Aorta (tissue), 5 donors: ENCODE measurements around the gene AMPD2. TPM values are rescaled to one million over a fixed set of nuclear protein-coding genes. Genes with fewer than 3 reads are reported as not detected.

Source experiments
- ATAC-seq: fragments of 200-7000 bp; cut with Tn5 transposase; one replicate; pipeline ENCODE4 v1.9.1; 2022; ENCODE audit warnings: moderate library complexity; ENCODE audit not compliant: low FRiP score
- DNase-seq, 2 donors: peaks; one replicate each; pipeline ENCODE4 v3.0.0-alpha.2; 2020
- H3K27ac ChIP-seq, 2 donors: one replicate each; pipeline ENCODE4 v1.5.1; 2013; ENCODE audit warnings: low read length in 2 of 2, mild to moderate bottlenecking in 2 of 2, moderate library complexity in 2 of 2, control low read depth in 1 of 2, inconsistent platforms in 1 of 2, low read depth in 1 of 2
- H3K27me3 ChIP-seq, 2 donors: one replicate each; pipeline ENCODE4 v1.6.1; 2013; ENCODE audit warnings: control low read depth in 1 of 2, low read length in 1 of 2, mild to moderate bottlenecking in 1 of 2, moderate library complexity in 1 of 2; ENCODE audit not compliant: insufficient read depth in 2 of 2, control insufficient read depth in 1 of 2
- H3K36me3 ChIP-seq, 2 donors: one replicate each; pipeline ENCODE4 v1.6.1; 2013; ENCODE audit warnings: control low read depth in 1 of 2, low read length in 1 of 2, mild to moderate bottlenecking in 1 of 2; ENCODE audit not compliant: insufficient read depth in 2 of 2, control insufficient read depth in 1 of 2
- H3K4me1 ChIP-seq, 2 donors: one replicate each; pipeline ENCODE4 v1.6.1; 2013; ENCODE audit warnings: low read length in 2 of 2, control low read depth in 1 of 2, mild to moderate bottlenecking in 1 of 2, moderate library complexity in 1 of 2; ENCODE audit not compliant: insufficient read depth in 2 of 2, control insufficient read depth in 1 of 2
- H3K4me3 ChIP-seq, 2 donors: one replicate each; pipeline ENCODE4 v1.5.1; 2013; ENCODE audit warnings: low read length in 2 of 2, control low read depth in 1 of 2, mild to moderate bottlenecking in 1 of 2
- H3K9me3 ChIP-seq: one replicate; pipeline ENCODE4 v1.6.1; 2013; ENCODE audit warnings: mild to moderate bottlenecking, low read length; ENCODE audit not compliant: control insufficient read depth
- WGBS, 2 donors: extraction: QIAGEN DNeasy Blood & Tissue Kit; methylation state at CpG; one replicate each; pipeline ENCODE4 v1.1.7; 2013; 5-methylcytosine and 5-hydroxymethylcytosine counted together
- intact Hi-C, 2 donors: fragments of 100-400 bp; cut with DNase I; formaldehyde crosslinking; loops; one replicate each; pipeline versions ENCODE4 v1.14.2 to v1.15.0; 2022
- polyA plus RNA-seq, 2 donors: library from polyadenylated mRNA; stranded (reverse); fragments of 200-250 nt; gene quantifications; one replicate each; pipeline ENCODE4 v1.2.3, GENCODE V29; 2013
- total RNA-seq, 2 donors: library from RNA; stranded (reverse); fragmentation: NEBNext Ultra II Directional; extraction: Animal tissue kit (Norgen Biotek cat#: 25700); gene quantifications; one replicate each; pipeline ENCODE4 v1.2.1, GENCODE V29; 2021
- donor health status: healthy with polysubstance abuse.
- donor health status: Bipolar disorder and iron deficiency.
- donor health status: DM: no; HTN: no; CAD: no.
- donor health status: DM: no; HTN: no; CAD: no.
- donor health status: DM: yes; HTN: yes; CAD: no.

The AMPD2 gene
- total and polyA plus RNA-seq, 4 donors = 19.8 to 85.9 (median 68.4) TPM

DNA sequence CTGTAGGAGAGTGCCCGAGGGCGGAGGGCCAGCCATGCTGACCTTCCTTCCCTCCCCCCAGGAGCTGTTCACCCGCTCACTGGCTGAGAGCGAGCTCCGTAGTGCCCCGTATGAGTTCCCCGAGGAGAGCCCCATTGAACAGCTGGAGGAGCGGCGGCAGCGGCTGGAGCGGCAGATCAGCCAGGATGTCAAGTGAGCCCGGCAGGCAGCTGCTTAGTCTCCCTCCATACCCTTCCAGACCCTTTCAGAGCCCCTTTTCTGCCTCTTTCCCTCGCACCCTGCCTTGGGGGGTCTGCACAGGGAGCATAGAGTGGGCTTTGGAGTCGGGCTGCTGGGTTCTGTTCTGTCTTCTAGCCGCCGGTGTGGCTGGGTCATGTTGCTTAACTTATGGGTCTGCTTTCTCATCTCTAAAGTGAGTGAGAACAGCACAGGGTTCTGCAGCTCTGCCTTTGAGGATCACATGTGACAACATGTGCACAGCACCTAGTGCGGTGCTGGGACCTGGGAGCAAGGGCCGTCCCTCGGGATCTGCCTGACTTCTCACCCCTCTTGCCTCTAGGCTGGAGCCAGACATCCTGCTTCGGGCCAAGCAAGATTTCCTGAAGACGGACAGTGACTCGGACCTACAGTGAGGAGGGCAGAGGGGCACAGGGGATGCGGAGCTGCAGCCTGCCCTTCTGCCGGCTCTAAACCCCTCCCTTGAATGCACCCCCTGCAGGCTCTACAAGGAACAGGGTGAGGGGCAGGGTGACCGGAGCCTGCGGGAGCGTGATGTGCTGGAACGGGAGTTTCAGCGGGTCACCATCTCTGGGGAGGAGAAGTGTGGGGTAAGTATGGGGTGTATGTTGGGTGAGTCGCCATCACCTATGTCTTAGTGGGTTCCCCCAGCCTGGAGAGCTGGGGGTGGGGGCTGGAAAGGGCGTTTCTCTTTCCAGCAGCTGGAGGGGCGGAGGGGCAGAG lies 6.2 kb downstream of the AMPD2 start:
- H3K36me3 ChIP-seq = peaks cover 0 to 9% of the 10 kb centered on the region in 2 donors
- no peaks in the 10 kb centered on the region for H3K9me3 ChIP-seq
- H3K27me3 ChIP-seq = no peaks in the 10 kb centered on the region
- H3K27ac ChIP-seq = no peak overlapping the region
- no peak overlapping the region for H3K4me3 ChIP-seq
- 80 to 84% methylated on average over 32 of the region's 32 CpGs for WGBS, 2 donors
- H3K4me1 ChIP-seq = no peaks in the 10 kb centered on the region
- DNase-seq (no peak), ATAC-seq (no peak)
- intact Hi-C loops = no loop called here

DNA sequence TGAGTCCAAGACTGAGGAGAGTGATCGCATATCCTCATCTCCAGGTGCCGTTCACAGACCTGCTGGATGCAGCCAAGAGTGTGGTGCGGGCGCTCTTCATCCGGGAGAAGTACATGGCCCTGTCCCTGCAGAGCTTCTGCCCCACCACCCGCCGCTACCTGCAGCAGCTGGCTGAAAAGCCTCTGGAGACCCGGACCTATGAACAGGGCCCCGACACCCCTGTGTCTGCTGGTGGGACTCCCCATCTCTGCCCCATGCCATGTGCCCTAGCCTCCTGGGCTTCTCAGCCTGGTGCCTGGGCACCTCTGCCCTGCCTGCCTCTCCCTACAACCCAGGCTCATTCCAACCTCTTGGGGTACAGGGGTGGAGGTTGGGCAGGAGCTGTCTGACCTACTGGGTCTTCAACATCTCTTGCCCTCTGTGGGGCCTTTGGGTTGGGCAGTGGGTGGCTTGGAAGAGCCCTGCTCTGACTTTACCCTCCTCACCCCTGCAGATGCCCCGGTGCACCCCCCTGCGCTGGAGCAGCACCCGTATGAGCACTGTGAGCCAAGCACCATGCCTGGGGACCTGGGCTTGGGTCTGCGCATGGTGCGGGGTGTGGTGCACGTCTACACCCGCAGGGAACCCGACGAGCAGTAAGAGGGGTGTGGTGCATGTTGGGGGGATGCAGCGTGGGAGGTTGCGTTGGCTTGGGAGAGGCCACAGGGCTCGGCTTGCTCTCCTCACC lies 7.2 kb downstream of the AMPD2 start:
- Histone ChIP-seq H3K4me3 (no peak overlapping the region), H3K36me3 (peaks cover 0 to 9% of the 10 kb centered on the region in 2 donors), H3K27ac (no peak overlapping the region), H3K9me3 (no peaks in the 10 kb centered on the region), H3K27me3 (no peaks in the 10 kb centered on the region), H3K4me1 (no peaks in the 10 kb centered on the region)
- intact Hi-C loops = no loop called here
- WGBS, 2 donors = 88 to 92% methylated on average over 19 to 21 of the region's 21 CpGs
- DNase-seq (no peak), ATAC-seq (no peak)

DNA sequence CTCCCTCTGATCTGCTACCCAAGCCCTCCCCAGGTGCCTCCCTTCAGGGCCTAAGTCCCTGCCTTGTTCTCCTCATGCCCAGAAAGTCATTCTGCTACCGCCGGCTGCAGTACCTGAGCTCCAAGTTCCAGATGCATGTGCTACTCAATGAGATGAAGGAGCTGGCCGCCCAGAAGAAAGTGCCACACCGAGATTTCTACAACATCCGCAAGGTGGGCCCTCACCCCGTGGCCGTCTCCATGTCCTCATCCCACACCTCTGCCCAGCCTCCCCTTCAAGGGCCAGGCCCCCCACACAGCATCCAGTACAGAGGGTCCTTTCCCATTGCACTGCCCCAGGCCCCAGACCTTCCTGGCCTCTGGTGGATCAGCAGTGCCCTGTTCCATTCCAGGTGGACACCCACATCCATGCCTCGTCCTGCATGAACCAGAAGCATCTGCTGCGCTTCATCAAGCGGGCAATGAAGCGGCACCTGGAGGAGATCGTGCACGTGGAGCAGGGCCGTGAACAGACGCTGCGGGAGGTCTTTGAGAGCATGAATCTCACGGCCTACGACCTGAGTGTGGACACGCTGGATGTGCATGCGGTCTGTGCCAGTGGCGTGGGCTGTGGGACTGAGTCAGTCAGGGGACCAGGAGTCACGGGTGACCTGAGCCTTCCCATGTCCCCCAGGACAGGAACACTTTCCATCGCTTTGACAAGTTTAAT lies 8.2 kb downstream of the AMPD2 start:
- no peaks in the 10 kb centered on the region for H3K27me3 ChIP-seq
- H3K36me3 ChIP-seq = peaks cover 0 to 9% of the 10 kb centered on the region in 2 donors
- no peak overlapping the region for H3K27ac ChIP-seq
- H3K4me1 ChIP-seq = no peaks in the 10 kb centered on the region
- no peak overlapping the region for H3K4me3 ChIP-seq
- intact Hi-C loops = loop anchor here in 1 of 2 donors (2.0 kb wide), 1 partner anchor 81 kb away; no protein-coding TSS in a partner anchor
- 89 to 90% methylated on average over 23 of the region's 23 CpGs for WGBS, 2 donors
- no peaks in the 10 kb centered on the region for H3K9me3 ChIP-seq
- ATAC-seq (no peak), DNase-seq (no peak)

DNA sequence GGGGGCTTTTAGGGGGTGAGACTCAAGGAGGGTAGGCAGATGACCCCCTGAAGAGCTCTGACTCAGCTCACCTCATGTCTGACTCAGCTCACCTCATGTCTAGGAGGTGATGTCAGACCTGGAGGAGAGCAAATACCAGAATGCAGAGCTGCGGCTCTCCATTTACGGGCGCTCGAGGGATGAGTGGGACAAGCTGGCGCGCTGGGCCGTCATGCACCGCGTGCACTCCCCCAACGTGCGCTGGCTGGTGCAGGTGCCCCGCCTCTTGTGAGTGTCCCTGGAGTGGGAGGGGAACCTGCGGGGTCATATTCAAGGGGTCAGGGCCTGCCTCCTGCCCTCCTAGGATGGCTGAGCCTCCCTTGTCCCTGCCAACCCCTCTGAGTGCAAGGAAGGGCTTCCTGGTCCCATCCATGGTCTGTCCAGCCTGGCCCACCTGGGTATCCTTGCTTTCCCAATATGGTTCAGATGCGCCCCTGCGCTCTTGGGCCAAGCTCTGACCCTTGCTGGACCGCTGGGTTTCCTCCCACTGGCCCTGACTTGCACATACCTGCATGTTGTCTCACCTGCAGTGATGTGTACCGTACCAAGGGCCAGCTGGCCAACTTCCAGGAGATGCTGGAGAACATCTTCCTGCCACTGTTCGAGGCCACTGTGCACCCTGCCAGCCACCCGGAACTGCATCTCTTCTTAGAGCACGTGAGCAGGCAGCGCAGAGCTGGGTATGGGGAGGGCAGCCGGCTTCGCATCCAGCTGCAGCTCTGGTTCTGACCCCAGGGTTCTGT lies 9.1 kb downstream of the AMPD2 start:
- Histone ChIP-seq H3K27me3 (no peaks in the 10 kb centered on the region), H3K9me3 (no peaks in the 10 kb centered on the region), H3K36me3 (peaks cover 0 to 9% of the 10 kb centered on the region in 2 donors), H3K27ac (no peak overlapping the region), H3K4me3 (no peak overlapping the region), H3K4me1 (no peaks in the 10 kb centered on the region)
- DNase-seq = no peak
- intact Hi-C loops = loop anchor here in 1 of 2 donors (2.0 kb wide), 1 partner anchor 82 kb away; no protein-coding TSS in a partner anchor
- ATAC-seq = no peak
- 86 to 87% methylated on average over 23 of the region's 23 CpGs for WGBS, 2 donors

DNA sequence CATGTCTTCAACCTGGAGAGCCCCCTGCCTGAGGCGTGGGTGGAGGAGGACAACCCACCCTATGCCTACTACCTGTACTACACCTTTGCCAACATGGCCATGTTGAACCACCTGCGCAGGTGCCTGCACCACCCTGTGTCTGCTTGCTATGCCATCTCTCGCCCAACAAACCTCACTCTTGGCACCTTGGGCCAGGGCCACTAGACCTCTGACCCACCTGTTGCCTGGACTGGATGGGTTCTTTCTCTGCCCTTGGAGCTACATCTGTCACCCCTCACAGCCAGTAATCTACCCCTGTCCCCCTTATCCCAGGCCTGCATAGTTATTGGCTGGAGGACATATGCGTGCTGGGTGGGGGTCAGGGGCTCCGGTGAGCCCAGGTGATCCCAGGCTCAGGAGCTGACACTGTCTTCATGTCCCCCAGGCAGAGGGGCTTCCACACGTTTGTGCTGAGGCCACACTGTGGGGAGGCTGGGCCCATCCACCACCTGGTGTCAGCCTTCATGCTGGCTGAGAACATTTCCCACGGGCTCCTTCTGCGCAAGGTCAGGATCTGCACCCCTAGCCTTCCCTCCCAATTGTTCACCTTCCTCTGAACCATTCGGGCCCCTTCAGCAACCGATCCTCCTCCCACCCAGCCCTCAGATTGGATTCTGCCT lies 9.9 kb downstream of the AMPD2 start:
- H3K27ac ChIP-seq = no peak overlapping the region
- H3K9me3 ChIP-seq = no peaks in the 10 kb centered on the region
- no peaks in the 10 kb centered on the region for H3K4me1 ChIP-seq
- no peaks in the 10 kb centered on the region for H3K27me3 ChIP-seq
- H3K4me3 ChIP-seq = no peak overlapping the region
- peaks cover 0 to 9% of the 10 kb centered on the region in 2 donors for H3K36me3 ChIP-seq
- DNase-seq (no peak), ATAC-seq (no peak)
- 86 to 89% methylated on average over 10 of the region's 10 CpGs for WGBS, 2 donors
- intact Hi-C loops = loop anchor here in 1 of 2 donors (2.0 kb wide), 1 partner anchor 83 kb away; no protein-coding TSS in a partner anchor

DNA sequence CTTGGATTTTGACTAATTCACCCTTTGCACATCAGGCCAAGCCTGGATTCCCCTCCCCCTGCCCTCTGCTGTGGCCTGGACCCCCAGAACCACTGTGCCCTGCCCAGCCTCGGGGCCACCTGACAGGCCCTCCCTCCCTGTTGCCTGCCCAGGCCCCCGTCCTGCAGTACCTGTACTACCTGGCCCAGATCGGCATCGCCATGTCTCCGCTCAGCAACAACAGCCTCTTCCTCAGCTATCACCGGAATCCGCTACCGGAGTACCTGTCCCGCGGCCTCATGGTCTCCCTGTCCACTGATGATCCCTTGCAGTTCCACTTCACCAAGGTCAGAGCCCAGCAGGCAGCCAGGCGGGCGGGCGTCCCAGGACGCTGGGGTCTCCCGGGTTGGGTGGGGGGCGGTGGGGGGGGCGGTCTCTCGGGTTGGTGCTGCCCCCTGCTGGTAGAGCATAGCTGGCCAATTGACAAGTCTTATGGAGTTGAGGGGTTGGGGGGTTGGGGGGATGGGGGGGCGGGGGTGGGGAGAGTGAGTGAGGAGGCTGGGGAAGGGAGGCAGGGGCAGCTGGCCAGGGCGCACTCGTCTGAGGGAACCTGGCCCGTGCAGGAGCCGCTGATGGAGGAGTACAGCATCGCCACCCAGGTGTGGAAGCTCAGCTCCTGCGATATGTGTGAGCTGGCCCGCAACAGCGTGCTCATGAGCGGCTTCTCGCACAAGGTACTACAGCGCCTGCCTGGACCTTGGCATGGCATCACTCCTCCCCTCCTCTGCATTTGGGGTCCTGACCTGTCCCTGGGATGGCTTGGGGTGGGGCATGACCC lies 10.7 kb downstream of the AMPD2 start:
- intact Hi-C loops = no loop called here

DNA sequence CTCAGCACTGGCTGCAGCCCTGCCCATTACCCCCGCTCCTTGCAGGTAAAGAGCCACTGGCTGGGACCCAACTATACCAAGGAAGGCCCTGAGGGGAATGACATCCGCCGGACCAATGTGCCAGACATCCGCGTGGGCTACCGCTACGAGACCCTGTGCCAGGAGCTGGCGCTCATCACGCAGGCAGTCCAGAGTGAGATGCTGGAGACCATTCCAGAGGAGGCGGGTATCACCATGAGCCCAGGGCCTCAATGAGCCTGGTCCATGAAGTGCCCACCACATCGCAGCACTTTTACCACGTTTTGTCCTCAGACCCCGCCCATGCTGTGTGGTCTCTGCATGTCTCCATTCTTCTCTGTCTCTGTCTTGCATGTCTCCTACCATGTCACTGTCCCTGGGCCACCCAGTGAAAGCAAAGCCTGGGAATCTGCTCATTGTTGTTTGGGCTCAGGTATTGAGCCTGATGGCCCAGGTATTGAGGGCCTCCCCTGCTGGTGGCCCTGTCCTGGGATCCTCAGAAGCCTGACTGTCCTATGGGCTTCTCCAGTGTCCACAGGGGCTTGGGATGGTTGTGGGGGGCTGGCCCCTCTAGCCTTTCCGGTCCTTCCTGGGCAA lies 11.4 kb downstream of the AMPD2 start:
- Histone ChIP-seq H3K27ac (no peak overlapping the region), H3K4me3 (no peak overlapping the region), H3K4me1 (no peaks in the 10 kb centered on the region), H3K9me3 (no peaks in the 10 kb centered on the region), H3K36me3 (peaks cover 0 to 9% of the 10 kb centered on the region in 2 donors), H3K27me3 (no peaks in the 10 kb centered on the region)
- ATAC-seq = no peak
- no peak for DNase-seq
- intact Hi-C loops = no loop called here
- WGBS, 2 donors = 88 to 91% methylated on average over 14 of the region's 14 CpGs

More for the DNA sequence above, 10.7 kb downstream of the AMPD2 start:
- Histone ChIP-seq H3K27ac (no peak overlapping the region), H3K27me3 (no peaks in the 10 kb centered on the region), H3K9me3 (no peaks in the 10 kb centered on the region), H3K4me3 (no peak overlapping the region), H3K36me3 (peaks cover 0 to 9% of the 10 kb centered on the region in 2 donors), H3K4me1 (no peaks in the 10 kb centered on the region)
- no peak for DNase-seq
- WGBS, 2 donors = 75 to 82% methylated on average over 28 to 30 of the region's 30 CpGs
- no peak for ATAC-seq
